H1 (cell line): ENCODE measurements around the gene TBX18. TPM values are rescaled to one million over a fixed set of nuclear protein-coding genes. Genes with fewer than 3 reads are reported as not detected.

Experiments
- CTCF ChIA-PET: fragments of 300-600 bp; sonication (Branson Sonifier 250); formaldehyde crosslinking; loops from one replicate; lab custom pipeline; 2021; ENCODE audit not compliant: partially characterized antibody; lab: Charles Lee
- POLR2A ChIA-PET: fragments of 300-600 bp; sonication (Branson Sonifier 250); formaldehyde crosslinking; loops from one replicate; lab custom pipeline; 2021; ENCODE audit warnings: inconsistent platforms; ENCODE audit not compliant: partially characterized antibody; lab: Charles Lee
- DNase-seq, 2 experiments: peaks; one replicate each; pipeline versions ENCODE4 v3.0.0 to v3.0.0-alpha.2; 2010 to 2022; ENCODE audit warnings: low spot score in 2 of 2, low read depth in 1 of 2, mixed read lengths in 1 of 2
- FAIRE-seq: peaks from 2 replicates; lab custom pipeline; 2011; peaks lifted over from hg19 to GRCh38; lab: Jason Lieb, UNC
- H2AFZ ChIP-seq: 2 replicates; pipeline ENCODE4 v1.8.1; 2012; ENCODE audit warnings: low read length, inconsistent platforms
- H2AK5ac ChIP-seq: 2 replicates; pipeline ENCODE4 v1.6.1; 2013; ENCODE audit warnings: low read depth, low read length
- H2BK120ac ChIP-seq: replicated peaks from 2 replicates; pipeline ENCODE3; 2013; ENCODE audit warnings: low read depth, low read length, inconsistent platforms
- H2BK12ac ChIP-seq: 2 replicates; pipeline ENCODE4 v1.6.1; 2013; ENCODE audit warnings: low read depth, low read length
- H2BK15ac ChIP-seq: 2 replicates; pipeline ENCODE4 v1.6.1; 2013; ENCODE audit warnings: low read length
- H2BK20ac ChIP-seq: 2 replicates; pipeline ENCODE4 v1.6.1; 2013; ENCODE audit warnings: low read length
- H2BK5ac ChIP-seq: 2 replicates; pipeline ENCODE4 v1.6.1; 2013; ENCODE audit warnings: low read depth, low read length
- H3K14ac ChIP-seq: 2 replicates; pipeline ENCODE4 v1.6.1; 2013; ENCODE audit warnings: inconsistent platforms; ENCODE audit not compliant: insufficient read length
- H3K18ac ChIP-seq: 2 replicates; pipeline ENCODE4 v1.6.1; 2013; ENCODE audit warnings: low read length; ENCODE audit errors: extremely low read depth
- H3K23ac ChIP-seq: 2 replicates; pipeline ENCODE4 v1.6.1; 2013; ENCODE audit warnings: inconsistent platforms; ENCODE audit not compliant: insufficient read length
- H3K23me2 ChIP-seq: 2 replicates; pipeline ENCODE4 v1.6.1; 2013; ENCODE audit warnings: low read depth, low read length
- H3K27ac ChIP-seq: 2 replicates; pipeline ENCODE4 v1.6.1; 2011; ENCODE audit warnings: low read depth, low read length, inconsistent platforms
- H3K27me3 ChIP-seq, 4 experiments: replicated peaks in 1 of 4; 1 replicate in 1 of 4; 2 replicates in 3 of 4; pipeline versions ENCODE4 v1.6.1 to v1.8.1; 2011 to 2013; ENCODE audit warnings: low read length in 3 of 4, mild to moderate bottlenecking in 3 of 4, inconsistent platforms in 2 of 4, mixed read lengths in 2 of 4, moderate library complexity in 1 of 4; ENCODE audit not compliant: control insufficient read depth in 3 of 4, insufficient read depth in 3 of 4; ENCODE audit errors: extremely low read depth in 1 of 4
- H3K36me3 ChIP-seq, 4 experiments: 2 replicates each; pipeline versions ENCODE4 v1.6.1 to v1.8.1; 2011 to 2013; ENCODE audit warnings: mild to moderate bottlenecking in 4 of 4, low read length in 3 of 4, moderate library complexity in 2 of 4, control low read depth in 1 of 4, inconsistent platforms in 1 of 4; ENCODE audit not compliant: insufficient read depth in 4 of 4, control insufficient read depth in 2 of 4
- H3K4ac ChIP-seq: replicated peaks from 2 replicates; pipeline ENCODE3; 2013; ENCODE audit warnings: low read length, low read depth, mixed read lengths, inconsistent platforms; ENCODE audit not compliant: insufficient read length
- H3K4me1 ChIP-seq, 4 experiments: replicated peaks in 1 of 4; 1 replicate in 1 of 4; 2 replicates in 3 of 4; pipeline versions ENCODE4 v1.6.1 to v1.8.1; 2011 to 2013; ENCODE audit warnings: low read length in 3 of 4, inconsistent platforms in 2 of 4, mixed read lengths in 1 of 4; ENCODE audit not compliant: insufficient read depth in 4 of 4, control insufficient read depth in 3 of 4
- H3K4me2 ChIP-seq, 2 experiments: 2 replicates each; pipeline versions ENCODE4 v1.6.1 to v1.8.1; 2011 to 2013; ENCODE audit warnings: low read depth in 2 of 2, low read length in 2 of 2, control low read depth in 1 of 2, inconsistent platforms in 1 of 2, mild to moderate bottlenecking in 1 of 2; ENCODE audit not compliant: insufficient read depth in 1 of 2
- H3K4me3 ChIP-seq, 4 experiments: fragments of 200-600, 300-600 bp in 1 of 4; sonication (generic), shearing (Covaris generic), sonication (Bioruptor Twin) in 1 of 4; 2 replicates each; pipeline versions ENCODE4 v1.5.1 to v1.8.1; 2011 to 2016; ENCODE audit warnings: low read length in 4 of 4, low read depth in 3 of 4, control low read depth in 2 of 4, inconsistent platforms in 2 of 4, mild to moderate bottlenecking in 2 of 4, mixed read lengths in 1 of 4, moderate library complexity in 1 of 4; ENCODE audit not compliant: insufficient read depth in 2 of 4; ENCODE audit errors: extremely low read depth in 1 of 4
- H3K56ac ChIP-seq: replicated peaks from 2 replicates; pipeline ENCODE3; 2013; ENCODE audit warnings: low read depth, mild to moderate bottlenecking, mixed read lengths, low read length, inconsistent platforms; ENCODE audit not compliant: insufficient read length
- H3K79me1 ChIP-seq: 2 replicates; pipeline ENCODE4 v1.6.1; 2013; ENCODE audit warnings: low read depth, low read length, control low read depth
- H3K79me2 ChIP-seq, 2 experiments: 2 replicates each; pipeline versions ENCODE4 v1.6.1 to v1.8.1; 2012 to 2013; ENCODE audit warnings: low read length in 2 of 2, mild to moderate bottlenecking in 2 of 2, inconsistent platforms in 1 of 2; ENCODE audit not compliant: insufficient read depth in 2 of 2, control insufficient read depth in 1 of 2
- H3K9ac ChIP-seq, 4 experiments: replicated peaks in 1 of 4; 1 replicate in 1 of 4; 2 replicates in 3 of 4; pipeline versions ENCODE4 v1.6.1 to v1.8.1; 2011 to 2013; ENCODE audit warnings: low read depth in 3 of 4, low read length in 3 of 4, control low read depth in 2 of 4, mild to moderate bottlenecking in 2 of 4, moderate library complexity in 2 of 4, inconsistent platforms in 1 of 4; ENCODE audit errors: extremely low read depth in 1 of 4
- H3K9me3 ChIP-seq, 2 experiments: 2 replicates each; pipeline versions ENCODE4 v1.6.1 to v1.8.1; 2012 to 2013; ENCODE audit warnings: mild to moderate bottlenecking in 2 of 2, moderate library complexity in 2 of 2, control low read depth in 1 of 2, inconsistent platforms in 1 of 2, low read depth in 1 of 2, low read length in 1 of 2, mixed read lengths in 1 of 2; ENCODE audit not compliant: insufficient read depth in 2 of 2
- H4K20me1 ChIP-seq, 2 experiments: replicated peaks in 1 of 2; 2 replicates each; pipeline versions ENCODE3 to v1.8.1; 2011 to 2013; ENCODE audit warnings: inconsistent platforms in 2 of 2, low read length in 2 of 2, mild to moderate bottlenecking in 1 of 2; ENCODE audit not compliant: insufficient read depth in 2 of 2, control insufficient read depth in 1 of 2
- H4K5ac ChIP-seq: 2 replicates; pipeline ENCODE4 v1.6.1; 2013; ENCODE audit warnings: low read length, low read depth, mixed read lengths, inconsistent platforms; ENCODE audit not compliant: insufficient read length
- H4K8ac ChIP-seq: 2 replicates; pipeline ENCODE4 v1.8.0; 2013; ENCODE audit warnings: mild to moderate bottlenecking, moderate library complexity, low read length, inconsistent platforms; ENCODE audit not compliant: insufficient read depth; ENCODE audit errors: extremely low read depth
- H4K91ac ChIP-seq: replicated peaks from 2 replicates; pipeline ENCODE3; 2013; ENCODE audit warnings: low read length, mixed read lengths, inconsistent platforms; ENCODE audit not compliant: insufficient read length
- EP300 ChIP-seq, 2 experiments: IDR thresholded peaks; 1 replicate in 1 of 2; 2 replicates in 1 of 2; pipeline ENCODE4 v1.6.1; 2011 to 2012; ENCODE audit warnings: low read depth in 2 of 2, low read length in 2 of 2, mild to moderate bottlenecking in 2 of 2, borderline replicate concordance in 1 of 2, inconsistent platforms in 1 of 2, moderate library complexity in 1 of 2
- HDAC6 ChIP-seq: IDR thresholded peaks from one replicate; pipeline ENCODE4 v1.7.1; 2012; ENCODE audit warnings: low read depth, mild to moderate bottlenecking, inconsistent platforms, low read length, moderate library complexity
- KDM1A ChIP-seq: fragments of 200-600, 300-600 bp; sonication (generic); IDR thresholded peaks from 2 replicates; pipeline ENCODE4 v1.7.1; 2016; ENCODE audit warnings: mild to moderate bottlenecking, low read length, borderline replicate concordance
- POLR2AphosphoS5 ChIP-seq: IDR thresholded peaks from 2 replicates; pipeline ENCODE4 v1.6.1; 2011; ENCODE audit warnings: low read depth, low read length
- RAD21 ChIP-seq, 2 experiments: IDR thresholded peaks in 1 of 2; conservative IDR thresholded peaks in 1 of 2; 2 replicates each; pipeline ENCODE4 v1.6.1; 2011; ENCODE audit warnings: low read depth in 2 of 2, low read length in 2 of 2, improper control_type of control experiment in 1 of 2, inconsistent platforms in 1 of 2, mild to moderate bottlenecking in 1 of 2, moderate library complexity in 1 of 2
- RFX5 ChIP-seq: IDR thresholded peaks from 2 replicates; pipeline ENCODE4 v1.6.1; 2011; ENCODE audit warnings: low read depth, low read length, improper control_type of control experiment, borderline replicate concordance
- RNF2 ChIP-seq: fragments of 200-900, 300-1000 bp; sonication (generic); IDR thresholded peaks from 2 replicates; pipeline ENCODE4 v1.7.1; 2016; ENCODE audit warnings: borderline replicate concordance, low read depth, mild to moderate bottlenecking, antibody characterized with exemption, low read length; ENCODE audit not compliant: poor library complexity, severe bottlenecking; ENCODE audit errors: missing control alignments
- SIRT6 ChIP-seq: IDR thresholded peaks from one replicate; pipeline ENCODE4 v1.7.1; 2012; ENCODE audit warnings: low read length, inconsistent platforms
- WGBS, 2 experiments: shearing (Covaris generic) in 1 of 2; methylation state at CpG; one replicate each; pipeline versions ENCODE4 v1.1.6 to v1.1.7; 2013 to 2015; ENCODE audit warnings: low lambda C conversion rate in 2 of 2, mixed read lengths in 2 of 2, inconsistent platforms in 1 of 2, low coverage in 1 of 2, missing lambda C conversion rate in 1 of 2; ENCODE audit not compliant: insufficient replicate concordance in 2 of 2, insufficient coverage in 1 of 2, insufficient read length in 1 of 2; ENCODE audit errors: extremely low coverage in 1 of 2, missing lambda C conversion rate in 1 of 2; 5-methylcytosine and 5-hydroxymethylcytosine counted together
- polyA plus RNA-seq, 7 experiments: library from polyadenylated mRNA; depleted of rRNA in 3 of 7; stranded (reverse) in 5 of 7; unstranded in 2 of 7; fragments of >200 nt in 5 of 7; fragments of 200-250 nt in 2 of 7; gene quantifications; 1 replicate in 5 of 7; 2 replicates in 1 of 7; 4 replicates in 1 of 7; pipeline versions ENCODE4 v1.2.1 to v1.2.3, GENCODE V29; 2011 to 2013; ENCODE audit warnings: missing spikeins in 2 of 7, mixed read lengths in 2 of 7
- total RNA-seq: library from RNA; stranded (reverse); fragmentation: NEBNext Ultra II Directional; extraction: Animal tissue kit (Norgen Biotek cat#: 25700); gene quantifications from 2 replicates; pipeline ENCODE4 v1.2.1, GENCODE V29; 2021
- TF ChIP-seq, protein P1 (sequence below): IDR thresholded peaks from 2 replicates; pipeline ENCODE4 v1.6.1; 2011; ENCODE audit warnings: low read depth, mild to moderate bottlenecking, low read length; ENCODE audit not compliant: insufficient read depth
- TF ChIP-seq, protein P2 (sequence below): IDR thresholded peaks from 2 replicates; pipeline ENCODE4 v1.6.1; 2012; ENCODE audit warnings: inconsistent platforms
- TF ChIP-seq, protein P3 (sequence below): IDR thresholded peaks from 2 replicates; pipeline ENCODE4 v1.6.1; 2012; ENCODE audit warnings: low read length, inconsistent platforms

Gene TBX18
- total and polyA plus RNA-seq, 2 of the 8 experiments (the other 6 are each of a cell fraction or from before 2014, with no cell fraction given) = 0.02 TPM; not detected in 1

GRCh38 chr6:84639396-84639795 is 125.0 kb downstream of the TBX18 start:
- Histone ChIP-seq H3K4me2 (no peak overlapping the region), H3K9ac (no peak overlapping the region), H3K27me3 (no peaks in the 10 kb centered on the region), H2AK5ac (no peak overlapping the region), H3K56ac (no peak overlapping the region), H4K91ac (no peak overlapping the region), H3K18ac (no peak overlapping the region), H3K23ac (no peak overlapping the region), H3K4me3 (no peak overlapping the region), H4K5ac (no peak overlapping the region), H2BK20ac (no peak overlapping the region), H3K14ac (no peak overlapping the region), H3K9me3 (no peaks in the 10 kb centered on the region), H4K8ac (no peak overlapping the region), H3K4me1 (no peaks in the 10 kb centered on the region), H3K23me2 (no peaks in the 10 kb centered on the region), H2BK120ac (no peak overlapping the region), H4K20me1 (no peaks in the 10 kb centered on the region), H3K79me2 (no peaks in the 10 kb centered on the region), H2BK15ac (no peak overlapping the region), H2BK5ac (no peak overlapping the region), H3K27ac (no peak overlapping the region), H2BK12ac (no peak overlapping the region), H3K79me1 (no peaks in the 10 kb centered on the region), H3K36me3 (no peaks in the 10 kb centered on the region), H2AFZ (no peak overlapping the region), H3K4ac (no peak overlapping the region)
- FAIRE-seq (no peak), DNase-seq (no peak)
- POLR2A ChIA-PET = no interaction called here
- CTCF ChIA-PET = interaction anchor here (0.6 to 1.8 kb wide), 2 partner anchors 217 to 445 kb away, joined by 3 to 5 read pairs; no protein-coding TSS in a partner anchor
- 88% methylated on average over 3 of the region's 3 CpGs; no CpG with 5 or more reads in 1 of the 2 experiments for WGBS, 2 experiments
- TF ChIP-seq EP300 (IDR thresholded peaks at IDR 0.05; ENCODE audit: borderline replicate concordance in 1 of 2, low read depth in 2 of 2, low read length in 2 of 2) (no peak), RFX5 (no peak), POLR2AphosphoS5 (no peak), HDAC6 (no peak), KDM1A (no peak), SIRT6 (no peak), RNF2 (no peak), RAD21 (IDR thresholded peaks at IDR 0.05 in 1 of 2, conservative IDR thresholded peaks at IDR 0.05 in 1 of 2; ENCODE audit: low read depth in 2 of 2, low read length in 2 of 2) (no peak)
- TF ChIP-seq, protein P1, sequence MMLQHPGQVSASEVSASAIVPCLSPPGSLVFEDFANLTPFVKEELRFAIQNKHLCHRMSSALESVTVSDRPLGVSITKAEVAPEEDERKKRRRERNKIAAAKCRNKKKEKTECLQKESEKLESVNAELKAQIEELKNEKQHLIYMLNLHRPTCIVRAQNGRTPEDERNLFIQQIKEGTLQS = no peak
- TF ChIP-seq, protein P2, sequence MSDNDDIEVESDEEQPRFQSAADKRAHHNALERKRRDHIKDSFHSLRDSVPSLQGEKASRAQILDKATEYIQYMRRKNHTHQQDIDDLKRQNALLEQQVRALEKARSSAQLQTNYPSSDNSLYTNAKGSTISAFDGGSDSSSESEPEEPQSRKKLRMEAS = no peak
- TF ChIP-seq, protein P3, sequence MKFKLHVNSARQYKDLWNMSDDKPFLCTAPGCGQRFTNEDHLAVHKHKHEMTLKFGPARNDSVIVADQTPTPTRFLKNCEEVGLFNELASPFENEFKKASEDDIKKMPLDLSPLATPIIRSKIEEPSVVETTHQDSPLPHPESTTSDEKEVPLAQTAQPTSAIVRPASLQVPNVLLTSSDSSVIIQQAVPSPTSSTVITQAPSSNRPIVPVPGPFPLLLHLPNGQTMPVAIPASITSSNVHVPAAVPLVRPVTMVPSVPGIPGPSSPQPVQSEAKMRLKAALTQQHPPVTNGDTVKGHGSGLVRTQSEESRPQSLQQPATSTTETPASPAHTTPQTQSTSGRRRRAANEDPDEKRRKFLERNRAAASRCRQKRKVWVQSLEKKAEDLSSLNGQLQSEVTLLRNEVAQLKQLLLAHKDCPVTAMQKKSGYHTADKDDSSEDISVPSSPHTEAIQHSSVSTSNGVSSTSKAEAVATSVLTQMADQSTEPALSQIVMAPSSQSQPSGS = no peak
